GM23248 (cell line): ENCODE data around the gene SERTAD2. TPM values are rescaled to one million over a fixed set of nuclear protein-coding genes. Genes with fewer than 3 reads are reported as not detected.

Experiments used
- DNase-seq: peaks from one replicate; pipeline ENCODE4 v3.0.0-alpha.2; 2015
- H2AFZ ChIP-seq: fragments of 200-600 bp; sonication (generic); 2 replicates; pipeline ENCODE4 v1.6.1; 2016; ENCODE audit warnings: antibody characterized with exemption
- H3F3A ChIP-seq: fragments of 200-600 bp; sonication (generic); 2 replicates; pipeline ENCODE4 v1.6.1; 2016; ENCODE audit warnings: mild to moderate bottlenecking, antibody characterized with exemption, mixed run types; ENCODE audit not compliant: insufficient read depth
- H3K27ac ChIP-seq: fragments of 200-600 bp; sonication (generic); 2 replicates; pipeline ENCODE4 v1.5.1; 2016; ENCODE audit warnings: mild to moderate bottlenecking
- H3K27me3 ChIP-seq: fragments of 200-600 bp; sonication (generic); replicated peaks from 2 replicates; pipeline ENCODE4 v1.6.1; 2016; ENCODE audit warnings: mild to moderate bottlenecking; ENCODE audit not compliant: insufficient read depth
- H3K36me3 ChIP-seq: fragments of 200-600 bp; sonication (generic); 2 replicates; pipeline ENCODE4 v1.6.1; 2016; ENCODE audit warnings: low read depth, mild to moderate bottlenecking
- H3K4me1 ChIP-seq: fragments of 200-600 bp; sonication (generic); 2 replicates; pipeline ENCODE4 v1.6.1; 2016; ENCODE audit warnings: mild to moderate bottlenecking; ENCODE audit not compliant: insufficient read depth
- H3K4me2 ChIP-seq: fragments of 200-600 bp; sonication (generic); one replicate; pipeline ENCODE4 v1.6.1; 2016; ENCODE audit warnings: mild to moderate bottlenecking; ENCODE audit not compliant: unreplicated experiment
- H3K4me3 ChIP-seq: fragments of 200-600 bp; sonication (generic); 2 replicates; pipeline ENCODE4 v1.5.1; 2016; ENCODE audit warnings: mild to moderate bottlenecking
- H3K79me2 ChIP-seq: fragments of 200-600 bp; sonication (generic); 2 replicates; pipeline ENCODE4 v1.6.1; 2016; ENCODE audit warnings: mild to moderate bottlenecking; ENCODE audit not compliant: insufficient read depth
- H3K9ac ChIP-seq: fragments of 200-600 bp; sonication (generic); 2 replicates; pipeline ENCODE4 v1.6.1; 2016; ENCODE audit warnings: mild to moderate bottlenecking
- H3K9me2 ChIP-seq: fragments of 200-600 bp; sonication (generic); 2 replicates; pipeline ENCODE4 v1.6.1; 2016; ENCODE audit warnings: mixed run types, mild to moderate bottlenecking, moderate library complexity; ENCODE audit not compliant: insufficient read depth
- H3K9me3 ChIP-seq: fragments of 200-600 bp; sonication (generic); one replicate; pipeline ENCODE4 v1.6.1; 2017; ENCODE audit warnings: low read depth
- H4K20me1 ChIP-seq: fragments of 200-600 bp; sonication (generic); 2 replicates; pipeline ENCODE4 v1.6.0; 2016; ENCODE audit not compliant: insufficient read depth
- EZH2 ChIP-seq: fragments of 200-600 bp; sonication (generic); IDR thresholded peaks from 2 replicates; pipeline ENCODE4 v1.6.1; 2018; ENCODE audit warnings: antibody characterized with exemption, mild to moderate bottlenecking; ENCODE audit not compliant: insufficient read depth, poor library complexity, severe bottlenecking
- EZH2phosphoT487 ChIP-seq: fragments of 200-600 bp; sonication (generic); IDR thresholded peaks from 2 replicates; pipeline ENCODE4 v1.6.1; 2018; ENCODE audit warnings: antibody characterized with exemption, moderate library complexity, mild to moderate bottlenecking, low read depth; ENCODE audit not compliant: insufficient read depth
- WGBS, 2 experiments: methylation state at CpG; one replicate each; pipeline ENCODE4 v1.1.6; 2015 to 2017; ENCODE audit warnings: low lambda C conversion rate in 2 of 2, low coverage in 1 of 2; ENCODE audit errors: missing lambda C conversion rate in 2 of 2; 5-methylcytosine and 5-hydroxymethylcytosine counted together
- in situ Hi-C: fragments of 300-500 bp; cut with MboI; formaldehyde crosslinking; loops from 2 replicates; pipeline ENCODE4 v1.15.0; 2020
- polyA plus RNA-seq: library from polyadenylated mRNA; unstranded; fragments of >200 nt; fragmentation: Nextera tagmentation; extraction: Ambion mirVana; gene quantifications from 2 replicates; pipeline ENCODE4 v1.2.1, GENCODE V29; 2016
- total RNA-seq: library from RNA; depleted of rRNA; stranded (reverse); fragments of >200 nt; shearing (Covaris generic); gene quantifications from 2 replicates; pipeline ENCODE4 v1.2.3, GENCODE V29; 2014

Gene SERTAD2
- total and polyA plus RNA-seq, 2 experiments from 2014 or later: 21.0 to 30.0 TPM

GRCh38 chr2:64607381-64608304 is 46.1 kb downstream of the SERTAD2 start:
- Histone ChIP-seq H3K27ac (peak overlapping the region; percentile 38; the same call in 1 of the 2 replicates), H3K9ac (no peak overlapping the region), H3K9me3 (no peaks in the 10 kb centered on the region), H3K4me3 (no peak overlapping the region), H3F3A (peaks cover 9% of the 10 kb centered on the region; the same call in 1 of the 2 replicates), H3K9me2 (no peaks in the 10 kb centered on the region), H3K36me3 (no peaks in the 10 kb centered on the region), H4K20me1 (no peaks in the 10 kb centered on the region), H3K79me2 (no peaks in the 10 kb centered on the region), H2AFZ (0 out of 2 replicates have a peak overlapping the region, but pooled peaks have one; percentile 53), H3K4me2 (no peak overlapping the region), H3K27me3 (no peaks in the 10 kb centered on the region), H3K4me1 (peaks cover 24% of the 10 kb centered on the region)
- DNase-seq: no peak
- TF ChIP-seq EZH2 (no peak), EZH2phosphoT487 (no peak)
- in situ Hi-C loops: no loop called here
- 66 to 70% methylated on average over 17 to 18 of the region's 18 CpGs for WGBS, 2 experiments

- peak overlapping the region; percentile 37; the same call in 1 of the 2 replicates for H3K4me3 ChIP-seq
- no peak for TF ChIP-seq EZH2phosphoT487
- TF ChIP-seq EZH2: no peak
- H3K27ac ChIP-seq: peak overlapping the region; percentile 38
- no peaks in the 10 kb centered on the region for H3K9me3 ChIP-seq
- peak overlapping the region; percentile 41 for H3K4me2 ChIP-seq
- no peaks in the 10 kb centered on the region for H3K27me3 ChIP-seq
- H3K4me1 ChIP-seq: peaks cover 24% of the 10 kb centered on the region
- H3F3A ChIP-seq: peaks cover 9% of the 10 kb centered on the region; the same call in 1 of the 2 replicates
- H3K79me2 ChIP-seq: no peaks in the 10 kb centered on the region
- H3K9me2 ChIP-seq: no peaks in the 10 kb centered on the region
- 35 to 37% methylated on average over 21 of the region's 21 CpGs for WGBS, 2 experiments
- H3K36me3 ChIP-seq: no peaks in the 10 kb centered on the region
- peak overlapping the region; percentile 53; the same call in 1 of the 2 replicates for H2AFZ ChIP-seq
- peak; percentile 93 for DNase-seq
- H3K9ac ChIP-seq: peak overlapping the region; percentile 35; the same call in 1 of the 2 replicates
- no peaks in the 10 kb centered on the region for H4K20me1 ChIP-seq
- in situ Hi-C loops: no loop called here
Measured at GRCh38 chr2:64606479-64607363, 47.0 kb downstream of the SERTAD2 start.

- no peaks in the 10 kb centered on the region for H3K36me3 ChIP-seq
- H3K9ac ChIP-seq: no peak overlapping the region
- H4K20me1 ChIP-seq: no peaks in the 10 kb centered on the region
- no peak overlapping the region for H3K4me2 ChIP-seq
- H3K27ac ChIP-seq: no peak overlapping the region
- H3K9me2 ChIP-seq: no peaks in the 10 kb centered on the region
- 99 to 100% methylated on average over 5 of the region's 5 CpGs for WGBS, 2 experiments
- H2AFZ ChIP-seq: no peak overlapping the region
- no peaks in the 10 kb centered on the region for H3K27me3 ChIP-seq
- peaks cover 9% of the 10 kb centered on the region; the same call in 1 of the 2 replicates for H3F3A ChIP-seq
- no peak for DNase-seq
- no peak overlapping the region for H3K4me3 ChIP-seq
- TF ChIP-seq EZH2: no peak
- no peak for TF ChIP-seq EZH2phosphoT487
- no peaks in the 10 kb centered on the region for H3K79me2 ChIP-seq
- no peaks in the 10 kb centered on the region for H3K9me3 ChIP-seq
- in situ Hi-C loops: no loop called here
- H3K4me1 ChIP-seq: peaks cover 24% of the 10 kb centered on the region
Measured at GRCh38 chr2:64605991-64606478, 47.7 kb downstream of the SERTAD2 start.

GRCh38 chr2:64605026-64605471 is 48.7 kb downstream of the SERTAD2 start:
- H3K4me3 ChIP-seq: peak overlapping the region; percentile 23; the same call in 1 of the 2 replicates
- H3K4me2 ChIP-seq: peak overlapping the region; percentile 42
- no peak overlapping the region for H3K9ac ChIP-seq
- peak overlapping the region; percentile 22 for H3K27ac ChIP-seq
- no peaks in the 10 kb centered on the region for H3K36me3 ChIP-seq
- TF ChIP-seq EZH2: no peak
- TF ChIP-seq EZH2phosphoT487: 0 out of 2 replicates have a peak, but pooled peaks have one; percentile 62
- no peaks in the 10 kb centered on the region for H3K9me2 ChIP-seq
- H3K79me2 ChIP-seq: no peaks in the 10 kb centered on the region
- peaks cover 24% of the 10 kb centered on the region for H3K4me1 ChIP-seq
- H2AFZ ChIP-seq: no peak overlapping the region
- peaks cover 9% of the 10 kb centered on the region; the same call in 1 of the 2 replicates for H3F3A ChIP-seq
- H3K27me3 ChIP-seq: no peaks in the 10 kb centered on the region
- H3K9me3 ChIP-seq: no peaks in the 10 kb centered on the region
- in situ Hi-C loops: no loop called here
- H4K20me1 ChIP-seq: no peaks in the 10 kb centered on the region
- 9 to 10% methylated on average over 6 of the region's 6 CpGs for WGBS, 2 experiments
- peak; percentile 93 for DNase-seq
